Measurements from ENCODE around the gene PSMD12.
"Not testable (repeated sequence)": the region's sequence is repeated elsewhere in the genome, so short reads cannot be mapped to it uniquely, and the experiment has no call there.

The PSMD12 gene

DNA sequence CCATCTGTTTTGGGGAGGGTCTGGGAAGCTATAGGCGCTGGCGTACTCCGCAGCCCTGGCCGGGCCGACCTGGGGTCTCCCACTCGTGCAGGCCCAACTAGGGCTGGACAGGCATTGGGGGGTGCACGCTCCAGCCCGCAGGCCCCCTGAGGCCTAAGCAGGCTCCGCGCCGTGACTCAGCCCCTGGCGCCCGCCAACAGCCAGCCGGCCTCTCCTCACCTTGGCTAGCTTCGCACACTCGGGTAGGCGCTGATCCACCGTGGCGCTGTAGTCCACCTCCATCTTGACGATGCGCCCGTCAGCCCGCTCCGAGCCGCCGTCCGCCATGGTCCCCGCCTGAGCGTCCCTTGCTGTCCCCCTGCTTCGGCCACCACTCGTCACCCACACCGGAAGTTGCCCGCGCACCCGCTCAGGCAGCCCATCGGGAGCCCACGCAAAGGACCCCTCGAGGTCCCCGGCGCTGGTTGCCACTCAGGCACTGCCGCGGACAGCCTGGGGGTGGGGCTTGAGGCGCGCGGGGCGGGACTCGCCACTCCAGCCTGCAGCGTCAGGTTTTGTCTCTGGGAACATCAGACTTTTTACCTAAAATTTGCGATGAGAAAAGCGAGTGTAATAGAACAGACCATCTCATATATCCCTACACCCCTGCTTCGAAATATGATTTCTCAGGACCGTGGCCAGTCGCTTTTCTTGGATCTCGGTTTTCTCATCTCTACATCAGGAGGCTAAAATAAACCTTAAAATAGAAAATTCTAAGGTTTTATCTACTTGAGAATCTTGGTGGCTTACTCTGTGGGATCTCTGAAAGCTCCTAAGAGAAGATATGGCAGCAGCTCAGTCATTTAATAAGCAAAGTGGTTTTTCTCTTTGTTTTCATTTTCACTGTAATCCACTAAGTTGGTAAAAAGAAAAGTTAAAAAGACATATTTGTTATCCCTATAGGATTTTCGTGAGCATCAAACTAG lies at the start of gene PSMD12:
Gene PSMD12, minus strand, starts transcription at position 385 of the 965 bp plus-strand sequence. Its CDS starts 58 bp downstream, at position 327.
- DNase-seq: peak; percentile 89

DNA sequence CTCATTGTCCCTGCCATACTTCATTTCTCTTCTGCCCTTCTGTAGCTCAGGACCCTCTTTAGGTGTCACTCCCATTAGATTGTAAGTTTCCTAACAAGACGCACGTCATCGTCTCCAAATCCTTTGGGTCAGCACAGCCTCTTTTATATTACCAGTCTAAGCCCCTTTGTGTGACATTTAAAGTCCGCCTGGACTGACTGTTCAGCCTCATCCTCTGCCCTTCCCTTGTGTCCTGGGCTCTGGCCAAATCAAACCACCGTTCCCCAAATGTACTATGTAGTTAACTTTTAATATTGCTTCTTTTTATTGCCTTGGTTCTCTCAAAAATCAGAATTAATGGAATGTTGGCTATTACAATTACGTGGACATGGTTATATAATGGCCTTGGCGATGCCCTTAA lies 48.9 kb upstream of the PSMD12 start:
- no peak for DNase-seq

DNA sequence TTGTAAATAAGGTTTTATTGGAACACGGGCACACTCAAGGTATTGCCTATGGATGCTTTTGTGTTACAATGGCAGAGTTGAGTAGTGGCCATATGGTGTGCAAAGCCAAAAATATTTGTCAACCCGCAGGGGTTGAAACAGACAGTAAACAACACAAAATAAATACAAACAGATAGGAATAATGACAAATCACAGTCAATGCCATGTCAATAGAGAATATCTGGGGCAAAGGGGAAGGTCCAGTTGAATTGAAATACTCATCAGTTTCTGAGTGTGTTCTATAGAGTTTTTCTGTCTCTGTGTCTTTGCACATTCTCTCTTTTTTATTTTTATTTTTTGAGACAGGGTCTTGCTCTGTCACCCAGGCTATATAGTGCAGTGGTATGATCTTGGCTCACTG lies 48.2 kb upstream of the PSMD12 start:
- no peak for DNase-seq

DNA sequence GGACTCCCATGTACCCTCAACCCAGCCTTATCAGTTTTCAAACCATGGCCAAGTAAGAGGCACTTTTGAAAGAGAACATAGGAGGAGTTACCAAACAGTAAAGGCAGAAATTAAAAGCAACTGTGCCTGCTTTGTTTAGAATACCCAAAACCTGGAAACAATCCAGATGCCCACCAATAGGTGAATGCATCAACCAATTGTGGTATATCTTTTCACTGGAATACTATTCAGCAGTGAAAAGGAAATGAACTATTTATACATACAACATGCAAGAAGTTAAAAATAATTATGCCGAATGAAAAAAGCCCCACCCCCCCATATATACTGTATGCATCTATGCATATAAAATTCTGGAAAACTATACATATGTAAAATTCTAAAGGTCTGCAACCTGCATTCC lies 47.8 kb upstream of the PSMD12 start:
- no peak for DNase-seq

DNA sequence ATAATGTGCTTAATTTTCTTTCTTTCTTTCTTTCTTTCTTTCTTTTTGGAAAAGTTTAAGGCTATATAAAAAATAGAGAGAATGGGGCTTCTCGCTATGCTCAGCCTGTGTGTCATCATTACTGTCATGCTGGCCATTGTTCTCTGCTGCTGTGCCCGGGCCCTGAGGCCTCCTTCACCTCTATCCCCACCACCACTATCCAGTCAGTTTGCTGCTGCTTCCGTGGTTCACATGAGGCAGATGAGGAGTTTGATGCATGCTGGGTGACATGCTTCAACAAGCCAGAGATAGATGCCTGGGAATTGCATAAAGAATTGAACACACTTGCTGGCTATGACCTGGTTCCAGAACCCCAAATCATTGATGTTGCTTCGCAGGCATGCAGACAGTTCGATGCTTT lies 47.0 kb upstream of the PSMD12 start:
- no peak for DNase-seq

DNA sequence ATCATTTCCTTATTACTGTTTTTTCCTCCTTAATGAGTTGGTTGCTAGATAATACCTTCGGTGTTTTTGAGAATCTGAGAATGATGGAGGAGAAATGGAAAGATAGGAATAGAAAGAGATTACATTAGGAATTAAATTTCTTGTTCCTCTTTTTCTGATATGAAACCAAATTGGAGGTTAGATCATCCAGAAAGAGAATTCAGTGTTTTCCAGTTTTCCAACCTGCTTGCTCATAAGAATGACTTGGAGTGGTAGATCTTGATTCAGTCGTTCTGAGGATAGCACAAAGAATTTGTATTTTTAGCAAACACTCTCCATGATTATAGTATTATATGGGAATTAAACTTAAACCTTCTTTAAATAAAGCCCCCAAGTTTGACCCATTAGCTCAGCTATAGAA lies 46.6 kb upstream of the PSMD12 start:
- no peak for DNase-seq

DNA sequence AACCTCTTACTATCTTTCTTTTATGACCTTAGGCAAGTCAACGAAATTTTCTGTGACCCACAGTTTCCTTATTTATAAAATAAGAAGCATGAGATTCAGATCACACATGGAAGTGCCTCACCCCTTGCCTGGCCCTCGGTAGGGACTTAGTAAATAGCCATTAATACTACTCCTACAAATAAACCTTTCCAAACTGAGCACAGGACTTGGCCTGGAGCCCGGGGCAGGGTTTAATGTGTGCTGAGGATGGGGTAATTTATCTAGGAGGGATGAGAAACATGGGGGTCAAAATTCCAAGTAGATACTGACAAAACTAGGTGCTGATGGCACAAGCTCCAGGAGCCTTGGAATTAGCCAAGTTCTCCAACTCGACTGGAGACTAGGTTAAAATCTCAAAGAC lies 45.7 kb upstream of the PSMD12 start:
- DNase-seq: no peak

DNA sequence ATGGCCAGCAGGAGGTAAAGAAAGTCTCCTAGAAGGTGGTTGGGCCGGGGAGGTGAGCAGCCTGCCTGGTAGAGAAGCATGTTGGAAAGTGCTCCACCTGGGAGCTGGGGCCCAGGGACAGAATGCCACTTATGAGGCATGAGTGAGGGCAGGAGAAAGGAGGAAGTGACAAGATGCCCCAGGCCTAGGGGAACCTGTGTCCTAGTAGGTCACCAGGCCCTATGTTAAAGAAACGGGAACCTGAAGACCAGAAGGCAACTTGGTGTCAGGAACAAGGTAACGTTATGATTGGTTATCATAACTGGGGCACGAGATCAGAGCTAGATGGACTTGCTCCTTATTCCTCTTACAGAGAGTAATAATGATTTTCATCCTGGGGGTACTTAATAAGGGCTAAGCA lies 45.0 kb upstream of the PSMD12 start:
- DNase-seq: no peak

DNA sequence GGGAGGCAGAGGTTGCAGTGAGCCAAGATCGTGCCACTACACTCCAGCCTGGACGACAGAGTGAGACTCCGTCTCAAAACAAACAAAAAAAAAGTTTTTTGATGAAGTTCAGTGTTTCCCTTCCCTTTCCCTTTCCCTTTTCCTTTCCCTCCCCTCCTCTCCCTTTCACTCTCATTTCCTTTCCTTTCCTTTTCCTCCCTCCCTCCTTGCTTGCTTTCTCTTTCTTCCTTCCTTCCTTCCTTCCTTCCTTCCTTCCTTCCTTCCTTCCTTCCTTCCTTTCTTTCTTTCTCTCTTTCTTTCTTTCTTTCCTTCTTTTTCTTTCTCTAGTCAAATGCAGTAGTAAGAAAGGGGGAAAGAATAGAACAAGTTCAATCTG lies 42.1 kb upstream of the PSMD12 start:
- DNase-seq: not testable (repeated sequence)

DNA sequence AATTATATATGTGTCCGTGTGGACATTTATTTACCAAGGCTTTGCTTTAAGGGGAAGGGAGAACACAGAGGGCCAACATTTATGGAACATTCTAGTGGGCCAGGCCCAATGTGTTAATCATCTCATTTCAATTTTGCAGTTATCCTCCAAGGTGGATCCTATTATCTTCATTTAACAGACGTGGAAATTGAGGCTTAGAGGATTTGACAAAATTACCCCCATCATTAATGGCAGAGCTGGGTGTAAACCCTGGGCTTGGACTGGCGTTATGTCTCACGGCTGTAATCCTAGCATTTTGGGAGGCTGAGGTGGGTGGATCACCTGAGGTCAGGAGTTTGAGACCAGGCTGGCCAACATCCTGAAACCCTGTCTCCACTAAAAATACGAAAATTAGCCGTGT lies 37.1 kb upstream of the PSMD12 start:
- no peak for DNase-seq

DNA sequence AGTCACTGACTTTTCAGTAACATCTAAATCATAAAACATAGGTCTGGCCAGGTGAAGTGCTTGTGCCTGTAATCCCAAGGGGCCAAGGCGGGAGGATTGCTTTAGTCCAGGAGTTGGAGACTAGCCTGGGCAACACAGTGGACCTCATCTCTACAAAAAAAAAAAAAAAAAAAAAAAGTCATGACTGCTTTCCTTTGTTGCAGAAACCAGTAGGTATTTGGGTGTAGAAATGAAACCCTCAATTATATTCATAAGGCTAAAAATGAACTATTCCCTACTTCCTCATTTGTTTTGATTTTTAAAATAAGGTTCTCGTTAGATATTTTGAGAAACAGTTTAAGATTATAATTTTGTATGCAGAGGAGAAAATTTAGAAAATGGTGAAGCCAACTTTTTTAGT lies 36.7 kb upstream of the PSMD12 start:
- no peak for DNase-seq

DNA sequence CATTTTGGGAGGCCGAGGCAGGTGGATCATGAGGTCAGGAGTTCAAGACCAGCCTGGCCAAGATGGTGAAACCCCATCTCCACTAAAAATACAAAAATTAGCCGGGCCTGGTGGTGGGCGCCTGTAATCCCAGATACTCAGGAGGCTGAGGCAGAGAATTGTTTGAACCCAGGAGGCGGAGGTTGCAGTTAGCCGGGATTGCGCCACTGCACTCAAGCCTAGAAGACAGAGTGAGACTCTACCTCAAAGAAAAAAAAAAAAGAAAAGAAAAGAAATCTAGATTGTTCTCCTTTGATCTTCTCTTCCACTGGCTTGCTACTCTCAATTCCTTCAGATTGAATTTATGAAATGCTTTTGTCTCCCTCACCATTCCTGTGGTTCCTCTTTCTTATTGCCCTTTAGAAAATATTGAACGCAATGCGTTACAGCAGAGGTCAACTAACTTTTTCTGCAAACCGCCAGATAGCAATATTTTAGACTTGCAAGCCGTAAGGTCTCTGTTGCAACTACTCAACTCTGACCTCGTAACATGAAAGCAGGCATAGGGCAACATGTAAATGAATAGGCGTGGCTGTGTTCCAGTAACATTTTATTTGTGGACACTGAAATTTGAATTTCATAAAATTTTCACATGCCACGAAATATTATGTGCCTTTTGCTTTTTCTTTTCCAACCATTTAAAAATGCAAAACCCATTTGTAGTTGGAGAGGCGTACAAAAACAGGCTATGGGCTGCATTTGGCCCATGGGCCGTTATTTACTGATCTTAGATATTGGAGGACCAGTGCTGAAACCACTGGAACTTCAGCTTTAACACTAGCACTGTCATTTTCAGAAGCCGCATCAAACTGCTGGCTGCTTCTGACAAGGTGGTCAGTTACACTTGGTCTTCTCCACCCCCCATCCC lies 35.5 kb upstream of the PSMD12 start:
- DNase-seq: no peak

DNA sequence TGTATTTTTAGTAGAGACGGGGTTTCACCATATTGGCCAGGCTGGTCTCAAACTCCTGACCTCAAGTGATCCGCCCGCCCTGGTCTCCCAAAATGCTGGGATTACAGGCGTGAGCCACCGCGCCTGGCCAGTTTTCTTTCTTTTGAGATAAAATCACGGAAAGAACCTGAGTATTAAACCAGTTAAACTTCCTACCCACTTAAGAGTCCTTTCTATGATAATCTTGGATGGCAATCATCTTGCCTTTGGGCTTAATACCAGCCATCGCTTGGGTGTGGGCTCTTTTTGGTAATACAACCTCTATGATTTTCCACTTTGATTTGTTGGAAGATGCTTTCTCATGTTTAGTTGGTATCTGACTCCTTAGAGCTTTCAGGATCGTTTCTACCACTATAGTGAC lies 34.7 kb upstream of the PSMD12 start:
- no peak for DNase-seq

DNA sequence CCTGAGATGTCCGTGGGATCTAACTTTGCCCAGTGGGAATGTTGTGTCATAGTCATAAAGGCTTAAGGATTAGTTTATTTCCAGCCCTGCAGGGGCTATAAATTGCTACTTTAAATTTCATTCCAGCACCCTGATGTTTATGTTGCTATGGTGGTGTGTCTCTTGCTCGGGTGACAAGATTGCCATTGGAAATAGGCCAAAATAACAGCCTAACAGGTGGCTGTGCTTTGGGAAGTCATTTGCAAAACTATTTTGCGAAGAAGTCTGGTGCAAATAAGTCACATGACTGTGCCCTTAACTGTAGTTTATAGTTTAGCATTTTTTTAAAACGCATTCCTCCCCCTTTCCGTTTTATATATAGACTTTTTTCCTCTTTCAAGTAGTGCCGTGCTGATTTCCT lies 33.8 kb upstream of the PSMD12 start:
- DNase-seq: no peak

DNA sequence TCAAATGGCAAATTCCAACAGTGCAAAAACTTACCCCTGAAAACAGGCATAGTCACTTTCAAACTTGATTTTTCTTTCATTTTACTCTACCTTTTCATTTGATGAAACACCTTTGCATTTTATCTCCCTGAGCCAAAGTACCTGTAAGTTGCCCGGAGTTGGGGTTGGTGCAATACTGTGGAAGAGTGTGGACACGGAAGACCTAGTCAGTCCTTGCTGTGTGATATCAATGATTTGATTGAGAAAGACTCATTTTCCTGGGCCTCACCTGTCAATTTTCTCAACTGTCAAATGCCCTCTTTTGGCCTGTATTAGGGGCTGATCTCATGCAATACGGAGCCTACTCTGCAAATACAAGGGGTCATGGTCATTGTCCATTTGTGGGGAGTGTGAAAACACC lies 33.3 kb upstream of the PSMD12 start:
- DNase-seq: no peak

DNA sequence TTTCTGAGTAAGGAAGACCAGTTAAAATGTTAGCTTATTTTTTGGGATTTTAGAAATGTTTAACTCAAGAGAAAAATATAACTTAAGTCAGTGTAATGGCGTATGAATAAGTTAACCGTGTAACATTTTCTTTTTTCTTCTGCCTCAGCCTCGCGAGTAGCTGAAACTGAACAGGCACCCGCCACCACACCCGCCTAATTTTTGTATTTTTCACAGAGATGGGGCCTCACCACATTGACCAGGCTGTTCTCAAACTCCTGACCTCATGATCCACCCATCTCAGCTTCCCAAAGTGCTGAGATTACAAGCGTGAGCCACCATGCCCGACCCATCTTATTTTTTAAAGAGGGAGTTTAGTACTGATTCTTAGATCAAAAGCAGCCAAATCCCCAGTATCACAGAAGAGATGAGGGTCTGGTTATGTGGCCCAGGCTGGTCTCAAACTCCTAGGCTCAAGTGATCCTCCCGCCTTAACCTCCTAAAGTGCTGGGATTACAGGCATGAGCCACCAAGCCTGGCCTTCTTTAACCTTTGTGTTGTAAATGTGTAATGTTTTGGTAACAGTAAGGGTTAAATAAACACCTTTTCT lies 27.5 kb upstream of the PSMD12 start:
- no peak for DNase-seq

DNA sequence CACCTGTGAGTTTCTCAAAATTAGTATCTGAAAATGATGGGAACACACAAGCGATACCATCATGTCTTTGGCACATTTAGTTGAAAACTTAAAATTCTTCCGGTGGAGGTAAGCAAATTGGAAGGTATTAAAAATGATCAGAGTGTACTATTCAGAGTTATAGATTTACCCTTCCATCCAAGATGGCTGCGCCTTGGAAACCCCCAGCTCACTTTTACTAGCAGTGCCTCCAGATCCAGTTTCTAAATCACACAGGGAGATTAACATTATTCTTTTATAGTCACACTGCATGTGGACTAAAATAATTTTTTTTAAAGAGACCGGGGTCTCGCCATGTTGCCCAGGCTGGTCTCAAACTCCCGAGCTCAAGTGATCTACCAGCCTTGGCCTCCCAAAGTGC lies 25.7 kb upstream of the PSMD12 start:
- no peak for DNase-seq

DNA sequence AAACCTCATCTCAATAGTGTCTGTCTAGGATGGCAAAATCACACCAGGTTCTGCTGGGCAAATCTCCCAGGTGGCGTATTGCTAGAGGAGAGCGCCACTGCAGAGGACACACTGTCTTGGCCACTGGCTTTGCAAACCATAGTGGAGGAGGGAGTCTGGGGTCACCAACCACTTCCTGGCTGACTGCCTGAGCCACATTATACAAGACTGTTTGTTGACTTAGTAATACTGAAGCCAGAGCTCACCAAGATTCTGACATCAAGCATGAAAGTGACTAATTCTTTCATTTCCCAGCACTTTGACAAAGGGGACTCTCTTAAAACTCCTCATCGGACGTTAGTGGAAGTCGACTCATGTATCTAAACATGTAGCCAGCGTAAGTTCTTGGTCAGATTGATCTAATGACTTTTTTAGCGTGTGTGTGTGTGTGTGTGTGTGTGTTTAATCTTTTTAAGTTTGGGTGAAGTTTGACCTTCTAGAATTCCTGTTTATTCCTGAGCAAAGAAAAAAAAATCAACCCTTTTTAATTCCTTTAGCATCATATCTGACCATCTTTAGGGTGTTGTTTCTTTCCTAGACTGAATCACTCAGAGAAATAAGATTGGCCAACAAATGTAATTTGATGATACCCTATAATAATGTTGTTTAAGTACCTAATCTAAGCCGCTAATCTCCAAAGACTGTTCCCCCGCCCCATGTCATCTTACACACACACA lies 24.4 kb upstream of the PSMD12 start:
- peak; percentile 22 for DNase-seq

DNA sequence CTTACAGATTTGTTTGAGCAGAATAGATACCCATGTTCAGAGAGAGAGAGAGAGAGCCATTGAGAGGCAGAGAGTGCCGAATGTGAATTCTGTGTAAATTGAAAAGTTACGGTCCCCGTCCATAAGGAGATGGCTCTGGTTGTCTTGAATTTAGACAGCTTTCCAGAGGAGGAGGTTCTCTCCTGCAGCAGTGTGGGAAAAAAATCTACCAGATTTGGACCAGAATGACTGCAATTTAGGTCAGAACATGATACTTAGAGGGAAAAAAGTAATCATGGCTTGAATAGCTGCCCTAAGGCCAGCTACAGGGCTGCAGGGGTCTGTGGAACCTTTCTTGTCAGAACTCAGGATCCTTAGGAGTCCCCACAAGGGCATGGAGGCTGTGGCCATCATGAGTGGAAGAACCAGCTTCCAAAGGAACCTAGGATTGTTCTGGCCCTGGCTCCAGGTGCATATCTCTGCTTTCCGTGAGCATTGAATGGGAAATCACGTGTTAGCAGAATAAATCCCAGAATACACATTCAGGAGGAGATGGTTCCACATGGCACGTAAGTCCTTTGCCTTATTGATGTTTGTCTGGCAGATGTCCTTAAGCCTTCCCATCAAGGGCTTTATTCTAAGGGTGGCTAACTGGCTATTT lies 23.7 kb upstream of the PSMD12 start:
- DNase-seq: no peak

DNA sequence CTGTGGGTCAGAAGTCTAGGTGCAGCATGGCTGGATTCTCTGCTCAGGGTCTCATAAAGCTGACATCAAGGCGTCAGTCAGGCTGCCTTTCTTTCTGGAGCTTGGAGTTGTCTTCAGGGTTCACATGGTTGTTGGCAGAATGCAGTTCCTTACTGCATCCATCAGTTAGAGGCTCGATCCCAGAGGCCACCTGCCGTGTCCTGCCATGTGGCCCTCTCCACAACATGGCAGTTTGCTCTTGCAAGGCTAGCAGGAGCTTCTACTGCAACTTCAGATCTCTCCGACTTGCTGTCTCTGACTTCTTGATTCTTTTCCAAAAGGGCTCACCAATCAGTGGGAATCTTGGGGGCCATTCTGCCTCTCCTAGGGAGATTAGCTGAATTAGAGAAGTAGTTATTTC lies 22.6 kb upstream of the PSMD12 start:
- DNase-seq: no peak

DNA sequence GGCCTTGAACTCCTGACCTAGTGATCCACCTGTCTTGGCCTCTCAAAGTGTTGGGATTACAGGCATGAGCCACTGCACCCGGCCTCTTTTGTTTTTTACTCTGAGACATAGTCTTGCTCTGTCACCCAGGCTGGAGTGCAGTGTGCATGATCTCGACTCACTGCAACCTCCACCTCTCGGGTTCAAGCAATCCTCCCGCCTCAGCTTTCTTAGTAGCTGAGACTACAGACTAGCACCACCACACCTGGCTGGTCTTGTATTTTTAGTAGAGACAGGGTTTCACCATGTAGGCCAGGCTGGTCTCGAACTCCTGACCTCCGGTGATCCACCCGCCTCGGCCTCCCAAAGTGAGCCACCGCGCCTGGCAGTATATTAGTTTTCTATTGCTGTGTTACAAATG lies 22.2 kb upstream of the PSMD12 start:
- DNase-seq: not testable (repeated sequence)

DNA sequence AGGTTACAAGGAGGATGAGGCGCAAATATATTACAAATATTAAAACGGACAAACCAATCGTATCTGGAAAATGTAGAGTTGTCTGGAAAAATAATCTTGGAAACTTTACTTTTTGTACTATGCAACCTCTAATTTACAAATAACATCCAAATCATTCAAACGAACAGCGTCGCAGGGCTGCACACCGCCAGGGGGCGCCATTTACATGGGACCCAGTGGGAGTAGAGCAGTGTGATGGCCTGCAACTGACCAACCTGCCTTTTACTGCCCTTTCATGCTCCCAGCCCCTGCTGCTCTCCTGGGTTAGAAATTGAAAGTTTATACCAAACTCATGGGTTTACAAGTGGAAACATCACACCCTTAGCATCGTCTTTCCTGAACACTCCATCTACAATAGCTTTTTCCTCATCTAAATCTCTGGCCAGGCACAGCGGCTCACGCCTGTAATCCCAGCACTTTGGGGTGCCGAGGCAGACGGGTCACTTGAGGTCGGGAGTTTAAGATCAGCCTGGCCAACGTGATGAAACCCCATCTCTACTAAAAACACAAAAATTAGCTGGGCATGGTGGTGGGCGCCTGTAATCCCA lies 20.7 kb upstream of the PSMD12 start:
- peak; percentile 39 for DNase-seq
